K562 (cell line): ENCODE data around the gene ETNK2. TPM values are rescaled to one million over a fixed set of nuclear protein-coding genes. Genes with fewer than 3 reads are reported as not detected.

Source experiments
- ATAC-seq: fragments of 200-7000 bp; cut with Tn5 transposase; 3 replicates; pipeline ENCODE4 v1.9.1; 2020; ENCODE audit warnings: moderate library complexity
- BruUV-seq: library from RNA; stranded (reverse); fragments of 400-500 nt; replicated peaks from 2 replicates; lab custom pipeline; 2021; lab: Mats Ljungman, UMichigan
- CTCF ChIA-PET: fragments of 300-600 bp; formaldehyde crosslinking; extraction: SDS; loops from one replicate; lab custom pipeline; 2021; ENCODE audit warnings: low intra/inter-chr PET ratio; lab: Yijun Ruan, JAX
- POLR2A ChIA-PET: fragments of 300-600, 350-650 bp; sonication (Branson Sonifier 250); formaldehyde crosslinking; extraction: SDS; loops from one replicate; lab custom pipeline; 2021; ENCODE audit warnings: antibody characterized with exemption, inconsistent platforms; lab: Yijun Ruan, JAX
- DNase-seq, 4 experiments: peaks; one replicate each; pipeline versions ENCODE4 v3.0.0 to v3.0.0-alpha.2; 2011 to 2018; ENCODE audit warnings: low spot score in 3 of 4, mixed read lengths in 3 of 4; ENCODE audit errors: extremely low read depth in 1 of 4
- FAIRE-seq: peaks from 2 replicates; lab custom pipeline; 2011; peaks lifted over from hg19 to GRCh38; lab: Jason Lieb, UNC
- H2AFZ ChIP-seq: 2 replicates; pipeline ENCODE4 v1.6.0; 2011; ENCODE audit warnings: low read depth, low read length, control low read depth, inconsistent platforms
- H3K27ac ChIP-seq: fragments of 200-600 bp; 3 replicates; pipeline ENCODE4 v1.8.0; 2011; ENCODE audit warnings: low read depth, mild to moderate bottlenecking, control low read depth, inconsistent platforms, low read length, moderate library complexity, mixed read lengths; ENCODE audit errors: extremely low read depth
- H3K27me3 ChIP-seq, 2 experiments: fragments of 300-600 bp in 1 of 2; 2 replicates in 1 of 2; 3 replicates in 1 of 2; pipeline versions ENCODE4 v1.6.0 to v1.8.0; 2011; ENCODE audit warnings: inconsistent platforms in 2 of 2, low read length in 2 of 2, mild to moderate bottlenecking in 1 of 2, mixed read lengths in 1 of 2, moderate library complexity in 1 of 2; ENCODE audit not compliant: control insufficient read depth in 2 of 2, insufficient read depth in 2 of 2
- H3K36me3 ChIP-seq: fragments of 300-600 bp; 3 replicates; pipeline ENCODE4 v1.8.0; 2011; ENCODE audit warnings: mild to moderate bottlenecking, low read length, inconsistent platforms; ENCODE audit not compliant: control insufficient read depth, insufficient read depth
- H3K4me1 ChIP-seq, 2 experiments: fragments of 200-600 bp in 1 of 2; replicated peaks in 1 of 2; 2 replicates in 1 of 2; 3 replicates in 1 of 2; pipeline versions ENCODE4 v1.5.1 to v1.8.0; 2011; ENCODE audit warnings: inconsistent platforms in 2 of 2, low read length in 2 of 2, mild to moderate bottlenecking in 1 of 2, mixed read lengths in 1 of 2, moderate library complexity in 1 of 2; ENCODE audit not compliant: control insufficient read depth in 2 of 2, insufficient read depth in 2 of 2
- H3K4me2 ChIP-seq: 2 replicates; pipeline ENCODE4 v1.6.1; 2011; ENCODE audit warnings: low read length, control low read depth, inconsistent platforms, mixed read lengths; ENCODE audit not compliant: insufficient read depth
- H3K4me3 ChIP-seq: fragments of 200-600 bp; sonication (generic), shearing (Covaris generic); 2 replicates; pipeline ENCODE4 v1.5.1; 2016; ENCODE audit warnings: control low read depth, inconsistent platforms
- H3K79me2 ChIP-seq: fragments of 200-600 bp; 3 replicates; pipeline ENCODE4 v1.8.0; 2011; ENCODE audit warnings: low read length, inconsistent platforms; ENCODE audit not compliant: control insufficient read depth, insufficient read depth
- H3K9ac ChIP-seq, 2 experiments: 2 replicates each; pipeline versions ENCODE4 v1.6.0 to v1.6.1; 2011; ENCODE audit warnings: low read depth in 2 of 2, low read length in 2 of 2, control low read depth in 1 of 2, inconsistent platforms in 1 of 2, mild to moderate bottlenecking in 1 of 2, mixed read lengths in 1 of 2; ENCODE audit not compliant: insufficient read depth in 1 of 2
- H3K9me1 ChIP-seq: one replicate; pipeline ENCODE4 v1.6.0; 2011; ENCODE audit warnings: inconsistent platforms, mild to moderate bottlenecking, low read length, moderate library complexity; ENCODE audit not compliant: control insufficient read depth, insufficient read depth
- H3K9me3 ChIP-seq: replicated peaks from 2 replicates; pipeline ENCODE4 v1.5.1; 2011; ENCODE audit warnings: low read depth, low read length, inconsistent platforms; ENCODE audit not compliant: control insufficient read depth, insufficient read depth
- H4K20me1 ChIP-seq: replicated peaks from 2 replicates; pipeline ENCODE4 v1.6.1; 2011; ENCODE audit warnings: low read length, inconsistent platforms, mixed read lengths; ENCODE audit not compliant: control insufficient read depth, insufficient read depth
- ARID2 ChIP-seq: fragments of 450-650 bp; IDR thresholded peaks from 2 replicates; pipeline ENCODE4 v1.6.1; 2017; ENCODE audit warnings: antibody characterized with exemption, mild to moderate bottlenecking
- CHD1 ChIP-seq: fragments of 200-600 bp; sonication (generic); IDR thresholded peaks from one replicate; pipeline ENCODE4 v1.6.1; 2012; ENCODE audit warnings: mild to moderate bottlenecking, moderate library complexity, low read length, inconsistent platforms
- E4F1 ChIP-seq: fragments of 250-450 bp; sonication (Bioruptor Pico); IDR thresholded peaks from 2 replicates; pipeline ENCODE4 v1.5.0; 2021; ENCODE audit warnings: mild to moderate bottlenecking, borderline replicate concordance
- EZH2 ChIP-seq: IDR thresholded peaks from 2 replicates; pipeline ENCODE4 v1.6.1; 2012; ENCODE audit warnings: low read depth, mild to moderate bottlenecking, inconsistent platforms, low read length, borderline replicate concordance
- HDAC3 ChIP-seq: fragments of 450-650 bp; IDR thresholded peaks from 2 replicates; pipeline ENCODE4 v1.6.1; 2018; ENCODE audit warnings: borderline replicate concordance, mild to moderate bottlenecking, moderate library complexity; ENCODE audit not compliant: partially characterized antibody
- KAT8 ChIP-seq: fragments of 450-650 bp; IDR thresholded peaks from 2 replicates; pipeline ENCODE4 v1.6.1; 2016; ENCODE audit warnings: low read depth, mild to moderate bottlenecking
- KLF1 ChIP-seq: fragments of 450-650 bp; IDR thresholded peaks from 2 replicates; pipeline ENCODE4 v1.6.1; 2016; ENCODE audit warnings: missing genetic modification characterization, missing compliant biosample characterization
- PURB ChIP-seq: sonication (generic); formaldehyde crosslinking; IDR thresholded peaks from 2 replicates; pipeline ENCODE4 v1.9.0; 2021; ENCODE audit warnings: low read depth, mild to moderate bottlenecking, missing genetic modification reagents
- SP2 ChIP-seq: IDR thresholded peaks from 2 replicates; pipeline ENCODE4 v1.6.1; 2011; ENCODE audit warnings: mild to moderate bottlenecking, low read depth, low read length, moderate library complexity; ENCODE audit not compliant: poor library complexity, severe bottlenecking; ENCODE audit errors: extremely low read depth
- SPI1 ChIP-seq: IDR thresholded peaks from 2 replicates; pipeline ENCODE4 v1.6.1; 2011; ENCODE audit warnings: low read depth, low read length, control low read depth, borderline replicate concordance
- YBX1 ChIP-seq: fragments of 450-650 bp; IDR thresholded peaks from 2 replicates; pipeline ENCODE4 v1.7.1; 2016; ENCODE audit warnings: mild to moderate bottlenecking
- ZBTB5 ChIP-seq: fragments of 450-650 bp; IDR thresholded peaks from 2 replicates; pipeline ENCODE4 v1.6.1; 2017; ENCODE audit warnings: antibody characterized with exemption
- ZBTB9 ChIP-seq: fragments of 450-650 bp; formaldehyde crosslinking; IDR thresholded peaks from 2 replicates; pipeline ENCODE4 v1.4.0; 2020; ENCODE audit warnings: mild to moderate bottlenecking, moderate library complexity
- ZNF584 ChIP-seq: fragments of 200-800 bp; sonication (Bioruptor generic); IDR thresholded peaks from 2 replicates; pipeline ENCODE4 v1.6.1; 2016; ENCODE audit warnings: low read depth, mild to moderate bottlenecking, missing genetic modification characterization, missing compliant biosample characterization
- ZNF76 ChIP-seq: fragments of 250-450 bp; sonication (Bioruptor Pico); IDR thresholded peaks from 2 replicates; pipeline ENCODE4 v1.4.0; 2020; ENCODE audit warnings: mild to moderate bottlenecking, moderate library complexity, borderline replicate concordance
- WGBS: fragments of 100-300 bp; shearing (Covaris generic); methylation state at CpG from one replicate; pipeline ENCODE4 v1.1.6; 2016; ENCODE audit warnings: low coverage, mixed read lengths; ENCODE audit not compliant: insufficient coverage; ENCODE audit errors: missing lambda C conversion rate; 5-methylcytosine and 5-hydroxymethylcytosine counted together
- in situ Hi-C: fragments of 300-500 bp; cut with MboI; formaldehyde crosslinking; loops from 4 replicates; pipeline ENCODE4 v1.15.0; 2018; ENCODE audit warnings: inconsistent platforms, mixed read lengths
- intact Hi-C: fragments of 100-400 bp; cut with micrococcal nuclease; formaldehyde crosslinking; loops from 2 replicates; pipeline ENCODE4 v1.14.2; 2022
- polyA plus RNA-seq, 8 experiments: library from polyadenylated mRNA; depleted of rRNA in 4 of 8; stranded (reverse) in 5 of 8; unstranded in 3 of 8; fragments of >200 nt; fragmentation: Nextera tagmentation in 2 of 8; fragmentation: Illumina TruSeq in 1 of 8; extraction: Ambion mirVana in 2 of 8; extraction: Trizol in 1 of 8; gene quantifications; 2 replicates each; pipeline versions ENCODE4 v1.2.1 to v1.2.3, GENCODE V29; 2011 to 2014; ENCODE audit warnings: inconsistent platforms in 1 of 8, missing spikeins in 1 of 8
- total RNA-seq, 7 experiments: library from RNA; depleted of rRNA in 6 of 7; stranded (reverse); fragments of >200 nt in 6 of 7; fragmentation: Illumina TruSeq in 2 of 7; extraction: Trizol in 2 of 7; gene quantifications; 2 replicates each; pipeline versions ENCODE4 v1.2.1 to v1.2.3, GENCODE V29; 2011 to 2021; ENCODE audit warnings: low replicate concordance in 1 of 7
- TF ChIP-seq, protein P1 (sequence below): fragments of 200-800 bp; sonication (Bioruptor generic); IDR thresholded peaks from 2 replicates; pipeline ENCODE4 v1.6.1; 2017; ENCODE audit warnings: missing genetic modification characterization, missing compliant biosample characterization

ETNK2 gene
- total and polyA plus RNA-seq, 9 of the 15 experiments (the other 6 are each of a cell fraction or from before 2014, with no cell fraction given), result 0.03 to 0.38 (median 0.13) TPM; not detected in 4

GRCh38 chr1:204186597-204186996 lies 34.8 kb upstream of the ETNK2 start:
- no peak overlapping the region for H3K27ac ChIP-seq
- CTCF ChIA-PET, result no interaction called here
- no peaks in the 10 kb centered on the region for H3K79me2 ChIP-seq
- peaks cover 4 to 5% of the 10 kb centered on the region in 2 experiments; a peak in 3 of 5 replicates for H3K4me1 ChIP-seq
- FAIRE-seq (no peak), DNase-seq (no peak), ATAC-seq (no peak)
- H4K20me1 ChIP-seq, result 0 out of 2 replicates have a peak, but pooled peaks cover 4% of the 10 kb centered on the region
- H3K4me2 ChIP-seq, result no peak overlapping the region
- WGBS, result 0% methylated on average over 10 of the region's 10 CpGs
- H2AFZ ChIP-seq, result no peak overlapping the region
- no peaks in the 10 kb centered on the region for H3K9me1 ChIP-seq
- H3K9me3 ChIP-seq, result no peaks in the 10 kb centered on the region
- intact Hi-C loops, result no loop called here
- POLR2A ChIA-PET, result interaction anchor here (1.2 kb wide), 1 partner anchor 8 kb away, joined by 3 read pairs; no protein-coding TSS in a partner anchor
- H3K4me3 ChIP-seq, result no peak overlapping the region
- H3K27me3 ChIP-seq, result peaks cover 37 to 54% of the 10 kb centered on the region in 2 experiments
- no peaks in the 10 kb centered on the region for H3K36me3 ChIP-seq
- in situ Hi-C loops, result no loop called here
- no TSS peak for BruUV-seq
- no peak overlapping the region for H3K9ac ChIP-seq
- TF ChIP-seq E4F1, result no peak
- TF ChIP-seq SP2, result no peak
- peak; percentile 47; the same call in 1 of the 2 replicates for TF ChIP-seq SPI1
- TF ChIP-seq CHD1, result no peak
- TF ChIP-seq YBX1, result no peak
- TF ChIP-seq ZBTB5, result no peak
- no peak for TF ChIP-seq ARID2
- TF ChIP-seq KAT8, result no peak
- TF ChIP-seq ZBTB9 (CRISPR knock-in tag), result peak; percentile 49; the same call in 1 of the 2 replicates
- no peak for TF ChIP-seq PURB (CRISPR knock-in tag)
- no peak for TF ChIP-seq EZH2
- TF ChIP-seq HDAC3, result no peak
- TF ChIP-seq ZNF76 (CRISPR knock-in tag), result no peak
- no peak for TF ChIP-seq ZNF584 (CRISPR knock-in tag)
- no peak for TF ChIP-seq KLF1
- TF ChIP-seq, protein P1, sequence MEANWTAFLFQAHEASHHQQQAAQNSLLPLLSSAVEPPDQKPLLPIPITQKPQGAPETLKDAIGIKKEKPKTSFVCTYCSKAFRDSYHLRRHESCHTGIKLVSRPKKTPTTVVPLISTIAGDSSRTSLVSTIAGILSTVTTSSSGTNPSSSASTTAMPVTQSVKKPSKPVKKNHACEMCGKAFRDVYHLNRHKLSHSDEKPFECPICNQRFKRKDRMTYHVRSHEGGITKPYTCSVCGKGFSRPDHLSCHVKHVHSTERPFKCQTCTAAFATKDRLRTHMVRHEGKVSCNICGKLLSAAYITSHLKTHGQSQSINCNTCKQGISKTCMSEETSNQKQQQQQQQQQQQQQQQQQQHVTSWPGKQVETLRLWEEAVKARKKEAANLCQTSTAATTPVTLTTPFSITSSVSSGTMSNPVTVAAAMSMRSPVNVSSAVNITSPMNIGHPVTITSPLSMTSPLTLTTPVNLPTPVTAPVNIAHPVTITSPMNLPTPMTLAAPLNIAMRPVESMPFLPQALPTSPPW, result 0 out of 2 replicates have a peak, but pooled peaks have one; percentile 20
